NCI-H187 treated with DMSO at 0.1 percent for 48 hours (cell line): ENCODE measurements around the gene RANBP3L.
"Not testable (repeated sequence)": the region's sequence is repeated elsewhere in the genome, so short reads cannot be mapped to it uniquely, and the experiment has no call there.

Experiments
- DNase-seq: peaks from one replicate; lab custom pipeline; 2025; lab: John Stamatoyannopoulos, UW

The RANBP3L gene, protein sequence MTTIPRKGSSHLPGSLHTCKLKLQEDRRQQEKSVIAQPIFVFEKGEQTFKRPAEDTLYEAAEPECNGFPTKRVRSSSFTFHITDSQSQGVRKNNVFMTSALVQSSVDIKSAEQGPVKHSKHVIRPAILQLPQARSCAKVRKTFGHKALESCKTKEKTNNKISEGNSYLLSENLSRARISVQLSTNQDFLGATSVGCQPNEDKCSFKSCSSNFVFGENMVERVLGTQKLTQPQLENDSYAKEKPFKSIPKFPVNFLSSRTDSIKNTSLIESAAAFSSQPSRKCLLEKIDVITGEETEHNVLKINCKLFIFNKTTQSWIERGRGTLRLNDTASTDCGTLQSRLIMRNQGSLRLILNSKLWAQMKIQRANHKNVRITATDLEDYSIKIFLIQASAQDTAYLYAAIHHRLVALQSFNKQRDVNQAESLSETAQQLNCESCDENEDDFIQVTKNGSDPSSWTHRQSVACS

DNA sequence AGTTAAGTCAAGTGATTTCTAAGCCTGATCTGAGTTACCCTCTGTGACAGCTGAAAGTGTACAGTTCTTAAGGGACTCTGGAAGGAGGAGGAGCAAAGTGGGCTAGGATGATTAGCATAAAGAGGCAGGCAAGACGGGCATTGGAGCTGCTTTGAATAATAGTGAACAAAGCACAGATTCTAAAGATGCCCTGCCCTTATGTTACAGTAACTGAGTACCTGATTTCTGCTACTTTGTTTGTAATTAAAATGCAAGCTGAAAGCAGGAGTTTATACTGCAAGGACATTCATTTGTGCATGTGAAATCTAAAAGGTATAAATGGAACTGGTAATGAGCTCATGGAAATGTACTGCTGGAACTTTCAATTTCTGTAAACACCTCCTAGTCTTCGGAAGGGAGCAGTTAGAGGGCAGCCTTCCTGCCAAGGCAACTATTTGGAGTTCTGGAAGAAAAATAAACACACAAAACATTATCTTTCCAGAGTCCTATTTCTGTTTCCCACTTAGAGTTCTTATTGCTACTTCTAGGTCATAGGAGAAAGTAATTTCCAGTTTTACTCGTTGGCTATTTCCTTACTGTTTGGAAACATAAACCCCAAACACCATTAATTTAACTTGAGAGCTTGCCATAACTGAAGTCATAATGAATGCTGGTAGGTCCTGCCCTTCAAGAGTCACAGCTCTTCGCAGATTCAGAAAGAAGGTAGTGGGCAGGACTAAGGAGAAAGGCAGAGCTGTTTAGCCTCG, at the start of gene RANBP3L:
RANBP3L (minus strand) TSS at position 45 of the 746 bp plus-strand sequence. CDS start 486 bp downstream, outside the sequence.
- DNase-seq = no peak

DNA sequence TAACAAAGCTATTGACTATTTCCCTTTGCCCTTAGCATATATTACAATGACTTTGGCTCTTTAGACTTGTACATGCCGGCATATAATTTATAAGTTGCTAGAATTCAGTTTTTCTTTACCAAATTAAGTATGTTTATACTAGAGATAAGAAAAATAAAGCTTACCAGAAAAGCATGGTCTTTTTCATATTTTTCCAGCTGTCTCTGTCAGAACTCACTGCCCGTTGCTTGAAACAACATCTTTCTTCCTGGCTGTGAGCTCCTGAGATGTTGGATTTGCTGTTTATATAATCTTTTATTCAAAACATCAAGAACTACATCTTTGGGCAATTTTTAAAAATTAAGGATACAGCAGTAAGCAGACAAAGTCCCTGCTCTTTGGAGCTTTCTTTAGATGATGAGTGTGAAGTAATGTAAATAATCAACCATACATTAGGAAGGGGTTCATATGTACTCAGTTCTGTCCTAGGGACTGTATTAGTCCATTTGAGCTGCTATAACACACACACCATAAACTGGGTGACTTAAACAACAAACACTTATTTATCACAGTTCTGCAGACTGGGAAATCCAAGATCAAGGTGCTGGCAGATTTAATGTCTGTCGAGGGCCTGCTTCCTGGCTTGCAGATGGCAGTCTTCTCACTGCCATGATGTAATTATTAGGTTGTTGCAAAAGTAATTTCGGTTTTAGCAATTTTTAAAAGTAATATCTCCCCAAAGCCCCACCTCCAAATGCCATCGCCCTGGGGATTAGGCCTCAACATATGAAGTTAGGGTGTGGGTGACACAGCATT, 45.4 kb upstream of the RANBP3L start:
- DNase-seq = no peak

DNA sequence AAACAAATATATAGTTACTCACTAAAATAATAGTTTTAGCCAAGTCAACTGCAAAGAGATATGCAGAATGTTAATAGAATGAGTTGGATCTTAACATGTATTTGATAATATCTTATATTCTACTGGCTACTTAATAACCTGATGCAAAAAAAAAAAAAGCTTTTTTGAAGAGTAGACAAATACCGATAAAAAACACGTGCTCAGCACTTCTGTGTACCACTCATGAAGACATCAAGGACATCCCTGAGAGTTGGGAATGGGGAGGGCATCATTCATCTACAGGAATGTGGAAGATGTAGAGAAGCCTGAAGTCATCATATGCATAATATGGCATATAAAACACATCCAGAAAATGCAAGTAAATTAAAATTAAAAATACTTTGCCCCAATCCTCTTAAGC, 43.2 kb upstream of the RANBP3L start:
- DNase-seq = no peak

- DNase-seq = not testable (repeated sequence)
These were observed 40.0 kb upstream of the RANBP3L start for GRCh38 chr5:36341720-36342119.

- DNase-seq = no peak
These were observed 35.9 kb upstream of the RANBP3L start for GRCh38 chr5:36337597-36337996.

DNA sequence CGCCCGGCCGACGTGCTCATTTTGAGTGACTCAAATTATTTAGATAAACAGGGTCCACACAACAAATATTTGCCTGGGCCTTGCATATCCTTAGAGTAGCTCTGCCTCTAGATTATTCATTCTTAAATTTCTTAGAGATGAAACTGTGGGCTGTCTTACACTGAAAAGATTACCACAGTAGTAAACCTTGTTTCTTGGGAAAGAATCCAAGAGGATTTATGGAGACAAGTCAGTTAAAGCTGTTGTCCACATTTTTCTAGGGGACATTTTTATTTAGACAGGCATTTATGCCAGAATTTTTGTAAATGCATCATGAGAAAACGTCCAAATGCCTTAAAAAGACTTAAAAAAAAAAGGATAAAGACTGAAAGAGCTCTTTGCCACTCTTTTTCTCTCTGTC, 32.6 kb upstream of the RANBP3L start:
- DNase-seq = no peak

DNA sequence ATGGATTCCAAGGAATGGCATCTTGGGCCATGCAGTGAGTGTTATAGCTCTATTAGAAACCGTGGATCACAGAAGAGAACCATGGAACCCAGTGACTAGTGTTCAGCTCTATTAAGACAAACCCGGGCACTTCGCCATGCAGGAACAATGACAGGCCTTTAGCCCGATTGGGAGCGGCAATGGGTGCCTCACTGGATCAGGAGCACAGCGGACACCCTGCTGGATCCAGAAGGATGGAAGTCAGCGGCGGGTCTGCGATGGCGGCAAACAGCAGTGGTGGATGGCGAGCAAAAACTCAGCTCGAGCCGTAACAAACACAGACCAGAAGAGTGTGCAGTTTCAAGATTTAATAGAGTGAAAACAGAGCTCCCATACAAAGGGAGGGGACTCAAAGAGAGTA, 31.0 kb upstream of the RANBP3L start:
- not testable (repeated sequence) for DNase-seq

DNA sequence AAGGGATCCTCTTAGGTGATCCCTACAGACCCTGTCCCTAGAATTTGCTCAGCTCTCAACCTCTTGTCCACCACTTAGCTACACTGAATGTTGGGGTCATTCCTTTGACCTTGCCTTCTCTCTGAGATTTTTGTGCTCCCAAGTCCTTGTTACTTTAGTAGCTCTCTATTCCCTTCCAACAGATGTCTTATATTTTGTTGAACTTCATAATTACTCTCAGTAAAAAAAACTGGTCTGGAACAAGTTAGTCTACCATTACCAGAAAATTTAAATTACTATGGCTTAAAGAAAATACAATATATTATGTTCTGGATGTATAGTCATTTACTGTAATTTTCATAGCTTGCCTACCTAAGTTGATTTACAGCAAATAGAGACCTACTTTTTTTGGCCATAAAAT, 23.5 kb upstream of the RANBP3L start:
- no peak for DNase-seq

GRCh38 chr5:36323926-36324781, 22.5 kb upstream of the RANBP3L start:
- no peak for DNase-seq

GRCh38 chr5:36312953-36313672, 11.4 kb upstream of the RANBP3L start:
- no peak for DNase-seq

- no peak for DNase-seq
These were observed 10.3 kb upstream of the RANBP3L start for GRCh38 chr5:36311956-36312355.

- no peak for DNase-seq
These were observed 8.4 kb upstream of the RANBP3L start for GRCh38 chr5:36310138-36310537.

DNA sequence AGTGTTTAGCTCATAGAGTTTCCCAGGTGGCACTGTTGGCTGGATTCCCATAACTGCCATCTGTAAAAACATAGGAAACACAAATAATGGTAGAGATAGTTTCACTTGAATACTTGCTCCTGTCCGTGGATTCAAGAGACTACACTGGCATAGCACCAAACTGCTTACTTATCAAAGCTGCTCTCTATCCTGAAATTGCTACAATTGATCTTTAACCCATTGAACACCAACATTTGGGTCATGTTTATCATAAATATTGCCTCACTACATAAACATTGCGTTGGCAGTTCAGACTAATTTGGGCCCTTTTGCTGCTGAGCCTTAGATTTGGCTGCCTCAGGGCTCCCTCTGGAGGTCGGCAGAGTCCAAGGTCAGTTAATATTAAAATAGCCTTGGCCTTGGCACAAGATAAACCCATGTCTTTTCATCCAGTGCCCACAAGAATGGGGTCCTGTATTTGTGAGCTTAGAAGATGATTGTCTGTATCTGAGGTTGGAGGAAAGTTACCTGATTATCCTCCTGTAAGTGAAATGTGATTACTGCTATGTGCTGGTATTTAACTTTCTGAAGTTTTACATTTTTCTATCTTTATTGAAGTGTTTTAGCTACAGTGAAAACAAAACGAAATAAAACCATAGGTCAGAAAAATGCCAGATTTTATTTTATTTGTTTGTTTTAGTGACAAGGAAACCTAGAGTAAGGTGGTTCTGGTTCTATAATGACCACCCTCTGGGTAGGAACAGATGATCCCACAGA, 4.0 kb upstream of the RANBP3L start:
- DNase-seq = no peak

GRCh38 chr5:36304095-36304805, 2.5 kb upstream of the RANBP3L start:
- no peak for DNase-seq

DNA sequence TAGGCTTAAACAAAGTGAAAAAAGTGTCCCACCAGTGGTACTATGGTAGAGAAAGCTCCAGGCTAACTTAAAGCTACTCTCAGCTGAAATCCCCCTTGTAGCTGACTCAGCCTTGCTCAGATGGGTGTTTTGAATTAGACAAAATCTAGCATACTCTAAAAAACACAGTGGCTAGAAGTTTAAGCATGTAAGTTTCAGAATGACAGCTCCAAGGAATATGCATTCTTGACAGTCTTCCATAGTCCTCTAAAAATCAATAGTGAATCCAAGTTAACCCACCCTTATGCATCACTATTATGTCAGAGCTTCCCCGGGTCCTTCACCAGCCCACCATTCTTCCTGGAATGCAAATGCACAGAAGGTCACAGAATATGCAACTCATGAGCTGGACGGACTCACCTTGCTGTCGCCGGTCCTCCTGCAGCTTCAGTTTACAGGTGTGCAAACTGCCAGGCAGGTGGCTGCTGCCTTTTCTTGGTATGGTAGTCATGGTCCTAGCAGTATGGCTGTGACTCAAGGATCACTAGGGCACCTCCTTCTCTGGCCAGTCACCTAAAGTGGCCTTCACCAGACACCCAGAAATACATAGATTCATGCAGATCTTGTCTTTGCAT, 668 bp downstream of the RANBP3L start:
- DNase-seq = no peak

GRCh38 chr5:36300191-36300926, 1.3 kb downstream of the RANBP3L start:
- no peak for DNase-seq

DNA sequence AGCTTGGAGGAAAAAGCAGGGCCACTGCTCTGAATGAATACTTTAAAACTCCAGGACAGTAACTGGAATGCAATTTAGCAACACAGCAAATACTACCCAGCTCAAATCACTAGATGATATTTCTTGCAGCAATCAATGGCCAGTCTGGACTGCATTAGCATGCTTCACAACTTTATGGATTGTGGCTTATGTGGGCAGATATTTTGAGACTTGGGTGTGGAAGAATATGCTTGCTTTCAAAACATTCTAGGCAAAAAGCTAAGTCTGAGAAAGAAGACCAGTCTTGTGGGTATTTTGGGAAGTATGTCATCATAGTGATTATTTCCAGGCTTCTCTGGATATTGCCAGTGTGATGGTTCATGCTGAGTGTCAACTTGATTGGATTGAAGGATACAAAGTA, 3.1 kb downstream of the RANBP3L start:
- no peak for DNase-seq

GRCh38 chr5:36297653-36298052, 4.0 kb downstream of the RANBP3L start:
- DNase-seq = no peak
